Tracheal epithelial cell (primary cell): ENCODE results near the gene FAM8A1. TPM values are rescaled to one million over a fixed set of nuclear protein-coding genes. Genes with fewer than 3 reads are reported as not detected.

Experiments
- total RNA-seq: library from RNA; depleted of rRNA; stranded (reverse); fragments of >200 nt; gene quantifications from 2 replicates; pipeline ENCODE4 v1.2.1, GENCODE V29; 2014

The FAM8A1 gene
- total RNA-seq: 8.2 and 13.6 TPM in 2 replicates

GRCh38 chr6:17599877-17600526 lies at the start of gene FAM8A1:
FAM8A1 (plus strand) TSS chr6:17600302; CDS start chr6:17600410, 108 bp downstream.

Other genes with a start within 250 kb of the FAM8A1 start
- gene CAP2, start 206.7 kb upstream of the FAM8A1 start, total RNA-seq: 3.2 and 5.3 TPM in 2 replicates
- gene NUP153, start 106.6 kb downstream of the FAM8A1 start, total RNA-seq: 21.0 and 25.6 TPM in 2 replicates